Testis (tissue), 2 donors: ENCODE data around the gene CUX1.

Experiments
- CTCF ChIP-seq, 3 experiments: fragments of 450-650 bp in 2 of 3; fragments of 200-600 bp in 1 of 3; sonication (generic) in 1 of 3; IDR thresholded peaks; one replicate each; pipeline ENCODE4 v1.5.1; 2016 to 2019; ENCODE audit warnings: antibody characterized with exemption in 3 of 3, mild to moderate bottlenecking in 2 of 3, moderate library complexity in 1 of 3
- POLR2A ChIP-seq: fragments of 450-650 bp; IDR thresholded peaks from one replicate; pipeline ENCODE4 v1.6.1; 2017; ENCODE audit warnings: antibody characterized with exemption, mild to moderate bottlenecking, moderate library complexity

- no peak for TF ChIP-seq CTCF (IDR thresholded peaks at IDR 0.05)
- no peak for TF ChIP-seq POLR2A
Observed at GRCh38 chr7:102165136-102165535, 347.7 kb downstream of the CUX1 start.
